Colonic mucosa (tissue), 4 donors: ENCODE results near the gene USF1. TPM values are rescaled to one million over a fixed set of nuclear protein-coding genes. Genes with fewer than 3 reads are reported as not detected.

Source experiments
- DNase-seq: peaks from one replicate; pipeline ENCODE4 v3.0.0-alpha.2; 2020
- H3K27ac ChIP-seq: fragments of 200-600 bp; one replicate; pipeline ENCODE4 v1.8.0; 2021
- H3K27me3 ChIP-seq: fragments of 200-600 bp; one replicate; pipeline ENCODE4 v1.8.0; 2021
- H3K36me3 ChIP-seq: fragments of 200-600 bp; one replicate; pipeline ENCODE4 v1.8.0; 2021
- H3K4me1 ChIP-seq: fragments of 200-600 bp; one replicate; pipeline ENCODE4 v1.8.0; 2021; ENCODE audit warnings: mild to moderate bottlenecking
- H3K4me3 ChIP-seq: fragments of 200-600 bp; one replicate; pipeline ENCODE4 v1.8.0; 2021
- H3K9ac ChIP-seq, 2 donors: one replicate each; pipeline ENCODE4 v1.7.0; 2013; ENCODE audit warnings: control low read depth in 2 of 2, low read depth in 2 of 2, low read length in 2 of 2
- H3K9me3 ChIP-seq: fragments of 200-600 bp; one replicate; pipeline ENCODE4 v1.8.0; 2021
- intact Hi-C: fragments of 100-400 bp; cut with DNase I; formaldehyde crosslinking; loops from one replicate; pipeline ENCODE4 v1.14.1; 2022
- total RNA-seq, 2 donors: library from RNA; stranded (reverse); fragmentation: NEBNext Ultra II Directional in 1 of 2; extraction: Animal tissue kit (Norgen Biotek cat#: 25700) in 1 of 2; gene quantifications; one replicate each; pipeline ENCODE4 v1.2.1, GENCODE V29; 2021
- TF ChIP-seq, protein P1 (sequence below): fragments of 200-600 bp; IDR thresholded peaks from one replicate; pipeline ENCODE4 v1.8.0; 2022; ENCODE audit warnings: antibody characterized with exemption, mild to moderate bottlenecking
- donor health status: healthy.
- donor health status: DM: no; HTN: no; CAD: no.
- donor health status: DM: no; HTN: no; CAD: no.

USF1 gene
- total RNA-seq, 2 donors from 2014 or later = 63.6 TPM

GRCh38 chr1:161082996-161083747 is 37.4 kb upstream of the USF1 start:
- DNase-seq = peak; percentile 90
- TF ChIP-seq, protein P1, sequence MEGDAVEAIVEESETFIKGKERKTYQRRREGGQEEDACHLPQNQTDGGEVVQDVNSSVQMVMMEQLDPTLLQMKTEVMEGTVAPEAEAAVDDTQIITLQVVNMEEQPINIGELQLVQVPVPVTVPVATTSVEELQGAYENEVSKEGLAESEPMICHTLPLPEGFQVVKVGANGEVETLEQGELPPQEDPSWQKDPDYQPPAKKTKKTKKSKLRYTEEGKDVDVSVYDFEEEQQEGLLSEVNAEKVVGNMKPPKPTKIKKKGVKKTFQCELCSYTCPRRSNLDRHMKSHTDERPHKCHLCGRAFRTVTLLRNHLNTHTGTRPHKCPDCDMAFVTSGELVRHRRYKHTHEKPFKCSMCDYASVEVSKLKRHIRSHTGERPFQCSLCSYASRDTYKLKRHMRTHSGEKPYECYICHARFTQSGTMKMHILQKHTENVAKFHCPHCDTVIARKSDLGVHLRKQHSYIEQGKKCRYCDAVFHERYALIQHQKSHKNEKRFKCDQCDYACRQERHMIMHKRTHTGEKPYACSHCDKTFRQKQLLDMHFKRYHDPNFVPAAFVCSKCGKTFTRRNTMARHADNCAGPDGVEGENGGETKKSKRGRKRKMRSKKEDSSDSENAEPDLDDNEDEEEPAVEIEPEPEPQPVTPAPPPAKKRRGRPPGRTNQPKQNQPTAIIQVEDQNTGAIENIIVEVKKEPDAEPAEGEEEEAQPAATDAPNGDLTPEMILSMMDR = no peak
- intact Hi-C loops = no loop called here
- H3K27ac ChIP-seq = peak overlapping the region; percentile 40
- H3K36me3 ChIP-seq = no peaks in the 10 kb centered on the region
- H3K4me1 ChIP-seq = peaks cover 3% of the 10 kb centered on the region
- H3K4me3 ChIP-seq = no peak overlapping the region
- no peaks in the 10 kb centered on the region for H3K27me3 ChIP-seq
- H3K9ac ChIP-seq = no peak overlapping the region
- H3K9me3 ChIP-seq = no peaks in the 10 kb centered on the region

DNA sequence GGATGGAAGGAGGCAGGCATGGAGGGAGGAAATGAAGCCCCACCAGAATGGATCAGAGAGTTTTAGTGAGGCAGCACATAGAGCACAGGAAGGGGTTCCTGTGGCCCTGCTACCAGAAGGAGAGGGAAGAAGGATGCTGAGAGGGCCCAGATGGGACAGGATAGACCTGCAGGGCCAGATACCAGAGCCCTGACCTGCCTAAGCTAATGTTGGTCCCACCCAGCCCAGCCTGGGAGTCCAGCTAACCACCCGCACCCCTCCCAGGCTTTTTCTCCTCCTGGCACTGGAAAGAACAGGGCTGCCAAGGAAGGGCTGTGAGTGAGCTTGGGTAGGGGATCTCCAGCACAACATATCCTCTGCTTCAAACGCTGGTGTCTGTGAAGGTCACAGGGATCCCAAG is 36.7 kb upstream of the USF1 start:
- DNase-seq = no peak
- no peaks in the 10 kb centered on the region for H3K27me3 ChIP-seq
- H3K27ac ChIP-seq = no peak overlapping the region
- peaks cover 3% of the 10 kb centered on the region for H3K4me1 ChIP-seq
- TF ChIP-seq, protein P1 = no peak
- H3K4me3 ChIP-seq = no peak overlapping the region
- no peaks in the 10 kb centered on the region for H3K9me3 ChIP-seq
- H3K9ac ChIP-seq = no peak overlapping the region
- intact Hi-C loops = no loop called here
- H3K36me3 ChIP-seq = no peaks in the 10 kb centered on the region

DNA sequence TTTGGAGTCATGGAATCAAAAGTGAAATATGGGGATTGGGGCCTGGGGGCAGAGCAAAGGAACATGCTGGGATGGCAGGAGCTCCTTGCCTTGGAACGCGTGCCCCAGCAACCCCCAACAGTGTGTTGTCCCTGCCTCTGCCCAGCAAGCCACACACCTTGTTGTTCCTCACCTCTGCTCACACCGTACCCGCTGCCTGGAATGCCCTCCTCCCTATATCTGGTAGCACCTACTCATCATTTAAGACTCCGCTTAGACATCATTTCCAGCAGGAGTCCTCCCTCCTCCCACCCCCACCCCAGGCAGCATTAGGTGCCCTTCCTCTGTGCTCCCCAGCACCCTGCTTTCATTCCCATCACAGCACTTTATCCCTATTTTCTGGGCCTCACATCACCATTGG is 35.7 kb upstream of the USF1 start:
- TF ChIP-seq, protein P1 = no peak
- intact Hi-C loops = no loop called here
- no peak for DNase-seq
- Histone ChIP-seq H3K27me3 (no peaks in the 10 kb centered on the region), H3K27ac (no peak overlapping the region), H3K9ac (no peak overlapping the region), H3K36me3 (no peaks in the 10 kb centered on the region), H3K4me1 (peaks cover 3% of the 10 kb centered on the region), H3K4me3 (no peak overlapping the region), H3K9me3 (no peaks in the 10 kb centered on the region)

DNA sequence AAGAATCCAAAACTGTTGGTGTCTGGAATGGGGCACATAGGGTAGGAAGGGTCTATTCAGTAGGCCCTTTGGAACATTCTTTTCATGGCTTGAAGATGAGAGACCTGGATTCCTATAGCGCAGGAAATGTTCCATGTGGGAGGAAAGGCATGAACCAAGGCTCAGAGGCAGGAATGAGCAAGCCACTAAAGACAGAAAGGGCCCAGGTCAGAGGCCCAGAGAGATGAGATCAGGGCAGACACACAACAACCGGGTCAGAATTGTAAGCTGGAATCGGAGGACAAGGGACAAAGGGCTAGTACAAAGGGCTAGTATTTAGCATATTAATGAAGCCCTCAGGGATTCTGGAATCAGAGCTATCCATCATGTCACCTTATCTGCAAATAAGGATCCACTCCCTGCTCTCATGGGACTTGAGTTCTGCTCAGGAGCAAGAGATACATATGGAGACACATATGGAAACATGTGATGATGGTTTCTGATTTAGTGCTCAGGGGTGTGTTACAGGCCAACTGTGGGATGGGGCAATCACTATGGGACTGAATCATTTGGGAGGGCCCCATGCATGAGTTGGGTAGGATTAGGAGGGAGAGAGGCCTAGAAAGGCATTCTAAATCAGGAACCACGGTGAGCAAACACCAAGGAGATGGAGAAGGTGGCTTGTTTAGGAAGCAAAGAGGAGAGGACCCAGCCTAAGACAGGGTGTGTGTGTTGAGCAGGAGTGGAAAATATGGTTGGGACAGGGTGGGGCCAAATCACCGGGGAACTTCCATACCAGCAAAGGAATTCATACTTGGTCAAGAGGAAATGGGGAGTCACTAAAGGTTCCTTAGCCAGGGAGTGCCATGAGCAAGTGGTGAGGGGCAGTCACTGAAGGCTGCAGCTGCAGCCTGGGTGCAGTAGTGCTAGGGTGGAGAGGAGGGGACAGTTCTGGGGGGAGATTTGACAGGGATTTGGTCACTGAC is 34.9 kb upstream of the USF1 start:
- no peak overlapping the region for H3K27ac ChIP-seq
- intact Hi-C loops = no loop called here
- H3K9ac ChIP-seq = no peak overlapping the region
- H3K36me3 ChIP-seq = no peaks in the 10 kb centered on the region
- no peak for DNase-seq
- TF ChIP-seq, protein P1 = no peak
- H3K4me1 ChIP-seq = peaks cover 3% of the 10 kb centered on the region
- H3K27me3 ChIP-seq = no peaks in the 10 kb centered on the region
- no peak overlapping the region for H3K4me3 ChIP-seq
- no peaks in the 10 kb centered on the region for H3K9me3 ChIP-seq

DNA sequence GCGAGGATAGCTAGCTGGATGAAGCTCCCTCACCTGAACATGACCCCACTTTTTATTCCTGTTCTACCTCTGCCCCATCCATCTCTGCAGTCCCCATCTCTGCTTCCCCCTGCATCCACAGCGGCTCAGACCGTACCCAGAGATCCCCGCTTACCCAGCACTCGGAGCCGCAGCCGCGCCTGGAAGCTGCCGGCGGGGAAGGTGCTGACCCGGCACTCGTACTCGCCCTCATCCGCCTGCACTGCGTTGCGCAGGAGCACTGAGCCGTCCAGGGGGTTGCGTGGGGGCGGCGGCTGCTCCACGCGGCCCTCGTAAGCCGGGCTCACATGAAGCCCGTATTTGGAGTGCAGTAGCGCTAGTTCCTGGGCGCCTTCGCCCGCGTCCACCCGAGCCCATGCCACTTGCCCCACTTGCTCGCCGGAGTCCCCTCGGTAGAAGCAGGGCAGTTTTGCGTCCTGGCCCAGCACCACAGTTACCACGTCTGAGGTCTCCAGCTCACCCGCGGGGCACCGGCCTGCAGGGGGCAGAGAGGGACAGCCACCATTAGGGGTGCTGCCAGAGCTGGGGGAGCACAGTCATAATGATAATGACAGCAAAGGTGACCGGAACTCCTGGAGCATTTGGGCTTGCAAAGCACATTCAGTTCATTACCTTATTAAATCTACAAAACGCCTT is 33.8 kb upstream of the USF1 start:
- no peak for DNase-seq
- Histone ChIP-seq H3K4me1 (peaks cover 3% of the 10 kb centered on the region), H3K27ac (no peak overlapping the region), H3K36me3 (no peaks in the 10 kb centered on the region), H3K27me3 (no peaks in the 10 kb centered on the region), H3K9ac (no peak overlapping the region), H3K4me3 (no peak overlapping the region), H3K9me3 (no peaks in the 10 kb centered on the region)
- TF ChIP-seq, protein P1 = no peak
- intact Hi-C loops = no loop called here
